Measurements from ENCODE around the gene ADARB1.

The ADARB1 gene

DNA sequence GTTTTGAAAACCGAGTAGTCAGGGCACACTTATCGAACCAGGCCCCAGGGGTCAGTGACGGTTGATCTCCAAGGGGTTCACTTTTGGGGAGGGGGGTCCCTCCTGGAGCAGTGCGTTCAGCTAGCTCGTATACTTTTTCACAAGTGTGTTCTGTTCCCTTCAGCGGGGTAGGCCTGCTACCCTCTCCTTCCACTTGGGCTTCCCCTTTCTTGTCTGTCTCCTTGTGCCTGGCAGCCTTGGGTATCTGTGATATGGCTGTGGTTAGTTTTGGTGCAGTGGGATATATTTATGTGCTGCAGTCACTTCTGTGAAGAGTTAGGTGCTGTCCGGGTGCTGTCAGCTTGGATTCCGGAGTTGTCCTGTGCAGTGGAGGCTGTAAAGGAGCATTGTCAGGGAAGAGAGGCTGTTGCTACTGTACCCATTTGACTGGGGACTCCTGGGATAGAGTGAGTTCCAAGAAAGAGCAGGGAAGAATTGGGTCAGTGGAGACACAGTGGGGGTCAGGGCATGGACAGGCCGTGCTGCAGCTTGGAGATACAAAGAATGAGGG is 29.7 kb downstream of the ADARB1 start:
- no peak overlapping the region for H3K4me3 ChIP-seq (ENCODE audit: low read depth in 1 of 2, low read length in 1 of 2)
- H3K36me3 ChIP-seq = no peaks in the 10 kb centered on the region
- H3K4me1 ChIP-seq (ENCODE audit: control insufficient read depth in 1 of 2, insufficient read depth in 1 of 2, low read depth in 1 of 2, low read length in 1 of 2) = no peaks in the 10 kb centered on the region
- H3K27me3 ChIP-seq = no peaks in the 10 kb centered on the region
- no peak overlapping the region for H3K27ac ChIP-seq
- TF ChIP-seq, protein P1, sequence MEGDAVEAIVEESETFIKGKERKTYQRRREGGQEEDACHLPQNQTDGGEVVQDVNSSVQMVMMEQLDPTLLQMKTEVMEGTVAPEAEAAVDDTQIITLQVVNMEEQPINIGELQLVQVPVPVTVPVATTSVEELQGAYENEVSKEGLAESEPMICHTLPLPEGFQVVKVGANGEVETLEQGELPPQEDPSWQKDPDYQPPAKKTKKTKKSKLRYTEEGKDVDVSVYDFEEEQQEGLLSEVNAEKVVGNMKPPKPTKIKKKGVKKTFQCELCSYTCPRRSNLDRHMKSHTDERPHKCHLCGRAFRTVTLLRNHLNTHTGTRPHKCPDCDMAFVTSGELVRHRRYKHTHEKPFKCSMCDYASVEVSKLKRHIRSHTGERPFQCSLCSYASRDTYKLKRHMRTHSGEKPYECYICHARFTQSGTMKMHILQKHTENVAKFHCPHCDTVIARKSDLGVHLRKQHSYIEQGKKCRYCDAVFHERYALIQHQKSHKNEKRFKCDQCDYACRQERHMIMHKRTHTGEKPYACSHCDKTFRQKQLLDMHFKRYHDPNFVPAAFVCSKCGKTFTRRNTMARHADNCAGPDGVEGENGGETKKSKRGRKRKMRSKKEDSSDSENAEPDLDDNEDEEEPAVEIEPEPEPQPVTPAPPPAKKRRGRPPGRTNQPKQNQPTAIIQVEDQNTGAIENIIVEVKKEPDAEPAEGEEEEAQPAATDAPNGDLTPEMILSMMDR (IDR thresholded peaks at IDR 0.05) = no peak
- H3K9me3 ChIP-seq = no peaks in the 10 kb centered on the region

DNA sequence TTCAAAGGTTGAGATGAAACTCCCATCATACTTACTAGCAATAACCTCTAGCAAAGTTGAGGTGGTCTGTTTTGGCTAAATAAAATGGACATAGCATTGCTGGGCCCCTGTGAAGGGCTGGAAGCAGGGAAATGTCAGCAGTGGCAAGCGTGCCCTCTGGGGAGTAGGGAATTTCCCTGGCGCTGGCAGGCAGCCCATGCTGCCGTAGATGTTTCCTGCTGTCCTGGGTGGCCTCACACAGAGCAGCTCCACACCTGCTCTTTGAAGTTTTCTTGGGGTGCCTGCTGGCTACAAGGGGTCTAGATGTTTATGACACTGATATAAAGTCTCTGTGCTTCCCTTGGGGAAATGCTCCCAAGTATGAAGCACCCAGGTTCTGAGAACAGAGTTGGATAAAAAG is 30.2 kb downstream of the ADARB1 start:
- Histone ChIP-seq H3K9me3 (no peaks in the 10 kb centered on the region), H3K4me1 (ENCODE audit: control insufficient read depth in 1 of 2, insufficient read depth in 1 of 2, low read depth in 1 of 2, low read length in 1 of 2) (peaks cover 3 to 4% of the 10 kb centered on the region in 2 experiments), H3K36me3 (no peaks in the 10 kb centered on the region), H3K27ac (no peak overlapping the region), H3K27me3 (peaks cover 4% of the 10 kb centered on the region), H3K4me3 (ENCODE audit: low read depth in 1 of 2, low read length in 1 of 2) (no peak overlapping the region)
- TF ChIP-seq, protein P1 (IDR thresholded peaks at IDR 0.05) = no peak

DNA sequence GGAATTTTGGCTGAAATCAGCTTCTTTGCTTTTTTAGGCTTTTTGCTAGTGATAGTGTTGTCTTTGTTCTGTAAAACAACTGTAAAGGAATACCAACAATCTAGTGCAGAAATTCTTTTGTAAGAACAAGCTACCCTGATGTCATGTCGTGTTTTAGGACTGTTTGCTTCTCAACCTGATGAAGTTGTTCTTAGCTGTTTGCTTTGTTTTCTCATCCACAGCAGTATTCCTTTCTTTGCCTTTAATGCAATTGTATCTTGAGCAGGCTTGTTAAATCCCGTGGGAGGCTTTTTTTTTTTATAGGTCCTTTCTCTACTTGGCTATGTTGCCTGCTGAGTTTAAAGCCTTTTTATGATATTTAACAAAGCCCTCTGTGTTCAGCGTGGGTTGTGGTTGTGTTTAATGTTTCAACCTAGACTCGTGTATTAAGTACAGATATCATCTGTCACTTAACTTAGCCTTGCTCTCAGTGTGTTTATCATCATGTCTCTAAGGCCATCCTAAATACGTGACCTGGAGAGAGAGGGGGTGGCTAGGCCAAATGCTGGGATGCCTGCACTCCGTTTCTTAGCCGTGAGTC is 31.6 kb downstream of the ADARB1 start:
- peaks cover 11 to 12% of the 10 kb centered on the region in 2 experiments for H3K4me1 ChIP-seq (ENCODE audit: control insufficient read depth in 1 of 2, insufficient read depth in 1 of 2, low read depth in 1 of 2, low read length in 1 of 2)

DNA sequence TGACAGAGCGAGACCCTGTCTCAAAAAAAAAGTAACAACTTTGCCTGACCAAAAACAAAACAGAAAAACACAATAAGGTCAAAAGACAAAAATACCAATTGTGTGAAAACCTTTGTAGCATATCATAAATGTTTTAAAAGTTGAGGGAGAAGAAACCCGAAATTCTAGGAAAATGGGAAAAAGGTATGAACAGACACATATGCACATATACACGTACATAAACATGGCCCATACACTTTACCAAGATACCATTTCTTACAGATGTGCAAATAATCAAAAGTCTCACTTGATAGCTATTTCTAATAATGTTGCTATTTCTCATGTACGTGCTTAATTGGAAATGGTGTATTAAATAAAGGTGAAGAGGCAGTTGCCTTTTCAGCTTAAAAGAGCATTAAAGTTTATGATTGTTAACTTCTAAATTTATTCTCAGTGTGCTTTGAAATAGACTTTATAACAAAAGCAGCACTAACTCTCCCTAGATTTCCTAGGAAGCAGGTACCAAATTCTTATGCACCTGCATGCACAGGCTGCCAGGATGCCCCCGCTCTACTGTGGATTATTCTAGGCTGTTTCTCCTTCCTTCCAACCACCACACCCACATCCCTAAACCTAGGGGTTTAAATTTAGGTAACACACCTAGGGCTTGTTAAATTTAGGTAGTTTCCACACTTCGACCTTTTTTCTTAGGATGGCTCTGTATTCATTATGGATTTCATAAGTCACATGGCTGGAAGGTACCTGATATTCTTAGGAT is 33.8 kb downstream of the ADARB1 start:
- H3K27ac ChIP-seq = no peak overlapping the region
- no peak overlapping the region for H3K4me3 ChIP-seq (ENCODE audit: low read depth in 1 of 2, low read length in 1 of 2)
- no peaks in the 10 kb centered on the region for H3K36me3 ChIP-seq
- H3K27me3 ChIP-seq = peaks cover 34% of the 10 kb centered on the region
- no peaks in the 10 kb centered on the region for H3K9me3 ChIP-seq
- TF ChIP-seq, protein P1 (IDR thresholded peaks at IDR 0.05) = no peak
- H3K4me1 ChIP-seq (ENCODE audit: control insufficient read depth in 1 of 2, insufficient read depth in 1 of 2, low read depth in 1 of 2, low read length in 1 of 2) = peaks cover 11 to 15% of the 10 kb centered on the region in 2 experiments

More for the DNA sequence above, 31.6 kb downstream of the ADARB1 start:
- Histone ChIP-seq H3K27ac (no peak overlapping the region), H3K9me3 (no peaks in the 10 kb centered on the region), H3K4me3 (ENCODE audit: low read depth in 1 of 2, low read length in 1 of 2) (no peak overlapping the region), H3K27me3 (peaks cover 19% of the 10 kb centered on the region), H3K36me3 (no peaks in the 10 kb centered on the region)
- TF ChIP-seq, protein P1 (IDR thresholded peaks at IDR 0.05) = no peak

DNA sequence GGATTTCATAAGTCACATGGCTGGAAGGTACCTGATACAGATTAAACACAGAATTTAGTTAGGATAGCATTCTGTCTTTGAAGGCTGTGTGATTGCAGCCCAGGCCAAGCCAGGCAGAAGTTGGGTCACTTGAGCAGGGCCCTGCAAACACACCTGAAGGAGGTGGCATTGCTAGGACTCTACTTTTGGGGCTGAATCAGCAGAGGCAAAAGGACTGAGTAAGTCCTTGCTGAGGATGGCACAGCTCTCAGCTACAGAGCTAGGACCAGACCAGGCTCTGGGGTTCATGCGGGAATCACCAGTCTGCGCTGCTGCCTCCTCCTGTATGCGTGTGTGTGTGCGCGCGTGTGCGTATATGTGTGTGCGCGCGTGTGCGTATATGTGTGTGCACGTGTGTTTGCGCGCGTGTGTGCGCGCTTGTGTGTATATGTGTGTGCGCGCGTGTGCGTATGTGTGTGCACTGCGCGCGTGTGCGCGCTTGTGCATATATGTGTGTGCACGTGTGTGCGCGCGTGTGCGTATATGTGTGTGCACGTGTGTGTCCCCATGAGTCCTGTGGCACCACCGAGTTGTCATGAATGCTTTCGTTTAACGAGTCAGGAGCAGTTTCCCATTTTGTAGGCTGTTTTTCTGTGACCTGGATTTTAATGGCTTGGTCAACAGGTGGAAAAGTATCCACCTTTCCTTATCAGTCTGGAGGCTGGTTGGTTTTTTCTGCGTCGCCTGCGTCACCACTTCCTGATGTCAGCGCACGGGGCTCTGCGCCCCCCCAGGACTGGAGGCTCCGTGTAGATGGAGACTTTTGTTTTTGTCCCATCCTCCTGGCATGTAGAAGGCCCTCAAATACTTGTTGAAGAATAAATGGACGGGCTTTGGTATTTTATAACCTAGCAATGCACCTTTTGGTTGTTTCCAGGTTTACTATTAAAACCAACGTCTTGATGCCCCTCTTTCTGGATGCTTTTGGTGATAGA is 34.7 kb downstream of the ADARB1 start:
- H3K4me3 ChIP-seq (ENCODE audit: low read depth in 1 of 2, low read length in 1 of 2) = no peak overlapping the region

More for the DNA sequence above, 34.7 kb downstream of the ADARB1 start:
- H3K9me3 ChIP-seq = no peaks in the 10 kb centered on the region
- peaks cover 11 to 15% of the 10 kb centered on the region in 2 experiments for H3K4me1 ChIP-seq (ENCODE audit: control insufficient read depth in 1 of 2, insufficient read depth in 1 of 2, low read depth in 1 of 2, low read length in 1 of 2)
- H3K27me3 ChIP-seq = peaks cover 41% of the 10 kb centered on the region
- TF ChIP-seq, protein P1 (IDR thresholded peaks at IDR 0.05) = no peak
- H3K27ac ChIP-seq = no peak overlapping the region
- H3K36me3 ChIP-seq = no peaks in the 10 kb centered on the region
